NT2/D1 (cell line): ENCODE data around the gene RBMS1.

Experiments used
- SUZ12 ChIP-seq: IDR thresholded peaks from 2 replicates; pipeline ENCODE4 v1.6.1; 2011; ENCODE audit not compliant: insufficient read length, insufficient read depth; ENCODE audit errors: extremely low read depth
- YY1 ChIP-seq: IDR thresholded peaks from 2 replicates; pipeline ENCODE4 v1.6.1; 2011; ENCODE audit not compliant: insufficient read length, insufficient read depth
- ZNF274 ChIP-seq: IDR thresholded peaks from 2 replicates; pipeline ENCODE4 v1.6.1; 2011; ENCODE audit warnings: mild to moderate bottlenecking, low read depth, low read length

DNA sequence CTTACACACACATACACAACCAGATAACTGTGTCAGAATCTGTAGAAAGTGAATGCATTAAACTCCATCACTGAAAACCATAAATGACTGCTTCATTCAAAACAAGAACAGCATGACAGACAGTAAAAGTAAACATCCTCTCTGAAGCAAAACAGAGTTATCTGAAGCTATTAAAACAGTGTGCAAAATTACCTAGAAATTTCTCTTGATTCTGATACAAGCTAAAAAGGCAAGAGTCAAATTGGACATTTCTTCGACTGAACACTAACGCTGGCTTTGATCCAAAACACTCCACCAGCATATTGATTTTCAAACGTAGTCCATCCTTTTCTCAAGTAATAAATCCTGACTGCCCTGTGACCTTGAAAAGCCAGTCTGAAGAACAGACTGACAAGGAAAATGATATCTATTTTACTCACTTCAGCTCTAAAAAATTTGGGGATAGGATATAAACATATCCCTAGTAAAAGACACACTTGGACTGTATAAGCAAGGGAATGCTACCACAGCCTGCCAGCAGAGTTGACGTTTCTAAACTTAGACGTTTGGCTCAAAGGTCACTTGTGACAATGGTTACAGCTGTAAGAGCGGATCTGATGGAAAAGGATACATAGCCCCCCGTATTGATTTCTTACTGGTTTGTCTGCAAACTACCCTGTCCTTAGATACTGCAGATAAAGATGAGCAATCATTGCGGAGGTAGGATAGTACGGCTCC, 164.6 kb downstream of the RBMS1 start:
- TF ChIP-seq YY1 (no peak), ZNF274 (no peak), SUZ12 (no peak)
